ENCODE data around the gene NAA10.

NAA10 gene

GRCh38 chrX:153935326-153935851, 552 bp upstream of the NAA10 start:
- no peak for TF ChIP-seq SIN3A (IDR thresholded peaks at IDR 0.05; ENCODE audit: borderline replicate concordance, insufficient read depth, low read length)
- TF ChIP-seq REST (IDR thresholded peaks at IDR 0.05; ENCODE audit: insufficient read depth in 1 of 2, low read depth in 2 of 2, low read length in 2 of 2), result no peak
- TF ChIP-seq TAF1 (IDR thresholded peaks at IDR 0.05; ENCODE audit: borderline replicate concordance, insufficient read depth, low read length), result no peak
- no peak for TF ChIP-seq POLR2AphosphoS5 (IDR thresholded peaks at IDR 0.05; ENCODE audit: low read depth, low read length)
- TF ChIP-seq FOXP2 (optimal IDR thresholded peaks at IDR 0.05; ENCODE audit: borderline replicate concordance, extremely low read depth, extremely low read length, insufficient read depth), result no peak

GRCh38 chrX:153934148-153934761, 582 bp downstream of the NAA10 start:
- TF ChIP-seq REST (IDR thresholded peaks at IDR 0.05; ENCODE audit: insufficient read depth in 1 of 2, low read depth in 2 of 2, low read length in 2 of 2) (no peak), FOXP2 (optimal IDR thresholded peaks at IDR 0.05; ENCODE audit: borderline replicate concordance, extremely low read depth, extremely low read length, insufficient read depth) (no peak)

- TF ChIP-seq FOXP2 (optimal IDR thresholded peaks at IDR 0.05; ENCODE audit: borderline replicate concordance, extremely low read depth, extremely low read length, insufficient read depth) (no peak), REST (IDR thresholded peaks at IDR 0.05; ENCODE audit: insufficient read depth in 1 of 2, low read depth in 2 of 2, low read length in 2 of 2) (no peak), POLR2AphosphoS5 (IDR thresholded peaks at IDR 0.05; ENCODE audit: low read depth, low read length) (no peak), SIN3A (IDR thresholded peaks at IDR 0.05; ENCODE audit: borderline replicate concordance, insufficient read depth, low read length) (no peak), TAF1 (IDR thresholded peaks at IDR 0.05; ENCODE audit: borderline replicate concordance, insufficient read depth, low read length) (no peak)
These were observed 1.1 kb downstream of the NAA10 start for GRCh38 chrX:153933748-153934147.

GRCh38 chrX:153932220-153932915, 2.5 kb downstream of the NAA10 start:
- TF ChIP-seq FOXP2 (optimal IDR thresholded peaks at IDR 0.05; ENCODE audit: borderline replicate concordance, extremely low read depth, extremely low read length, insufficient read depth) (no peak), REST (IDR thresholded peaks at IDR 0.05; ENCODE audit: insufficient read depth in 1 of 2, low read depth in 2 of 2, low read length in 2 of 2) (no peak), TAF1 (IDR thresholded peaks at IDR 0.05; ENCODE audit: borderline replicate concordance, insufficient read depth, low read length) (no peak), SIN3A (IDR thresholded peaks at IDR 0.05; ENCODE audit: borderline replicate concordance, insufficient read depth, low read length) (no peak), POLR2AphosphoS5 (IDR thresholded peaks at IDR 0.05; ENCODE audit: low read depth, low read length) (no peak)

Measured in PFSK-1 (cell line).